SH-SY5Y (cell line): ENCODE results near the gene NIPAL1.

Source experiments
- GATA2 ChIP-seq: IDR thresholded peaks from 2 replicates; pipeline ENCODE4 v1.6.1; 2011; ENCODE audit warnings: mild to moderate bottlenecking, low read depth, low read length
- GATA3 ChIP-seq: IDR thresholded peaks from 2 replicates; pipeline ENCODE4 v1.6.1; 2011; ENCODE audit warnings: low read depth, mild to moderate bottlenecking, low read length, moderate library complexity

- TF ChIP-seq GATA2 (no peak), GATA3 (no peak)
These were observed 44.4 kb upstream of the NIPAL1 start for GRCh38 chr4:47972181-47972580.
